Glutamatergic neuron (in vitro differentiated cells): ENCODE results near the gene ARHGAP6. TPM values are rescaled to one million over a fixed set of nuclear protein-coding genes. Genes with fewer than 3 reads are reported as not detected.

ENCODE experiments used
- DNase-seq: peaks from one replicate; pipeline ENCODE4 v3.0.0; 2022
- H3K27ac Mint-ChIP-seq: one replicate; pipeline ENCODE4 v1.8.0; 2020; ENCODE audit warnings: mild to moderate bottlenecking, mixed read lengths, inconsistent platforms; ENCODE audit not compliant: unreplicated experiment
- H3K27me3 Mint-ChIP-seq: one replicate; pipeline ENCODE4 v1.8.0; 2020; ENCODE audit warnings: mild to moderate bottlenecking, moderate library complexity, mixed read lengths, inconsistent platforms; ENCODE audit not compliant: unreplicated experiment
- H3K36me3 Mint-ChIP-seq: one replicate; pipeline ENCODE4 v1.8.0; 2020; ENCODE audit warnings: mild to moderate bottlenecking, mixed read lengths, inconsistent platforms; ENCODE audit not compliant: unreplicated experiment
- H3K4me1 Mint-ChIP-seq: one replicate; pipeline ENCODE4 v1.8.0; 2020; ENCODE audit warnings: mild to moderate bottlenecking, low read depth, mixed read lengths, inconsistent platforms; ENCODE audit not compliant: unreplicated experiment
- H3K4me3 Mint-ChIP-seq: one replicate; pipeline ENCODE4 v1.8.0; 2020; ENCODE audit warnings: mild to moderate bottlenecking, mixed read lengths, inconsistent platforms; ENCODE audit not compliant: unreplicated experiment
- H3K9me3 Mint-ChIP-seq: one replicate; pipeline ENCODE4 v1.8.0; 2020; ENCODE audit warnings: mild to moderate bottlenecking, moderate library complexity, mixed read lengths, inconsistent platforms; ENCODE audit not compliant: unreplicated experiment
- CTCF ChIP-seq: fragments of 200-600 bp; sonication (generic); IDR thresholded peaks from one replicate; pipeline ENCODE4 v1.5.0; 2021; ENCODE audit not compliant: partially characterized antibody, unreplicated experiment
- total RNA-seq: library from RNA; stranded (reverse); fragmentation: NEBNext Ultra II Directional; extraction: Animal tissue kit (Norgen Biotek cat#: 25700); gene quantifications from one replicate; pipeline ENCODE4 v1.2.1, GENCODE V29; 2021; ENCODE audit not compliant: unreplicated experiment

Gene ARHGAP6
- total RNA-seq, 1 donor from 2014 or later: 3.6 TPM

DNA sequence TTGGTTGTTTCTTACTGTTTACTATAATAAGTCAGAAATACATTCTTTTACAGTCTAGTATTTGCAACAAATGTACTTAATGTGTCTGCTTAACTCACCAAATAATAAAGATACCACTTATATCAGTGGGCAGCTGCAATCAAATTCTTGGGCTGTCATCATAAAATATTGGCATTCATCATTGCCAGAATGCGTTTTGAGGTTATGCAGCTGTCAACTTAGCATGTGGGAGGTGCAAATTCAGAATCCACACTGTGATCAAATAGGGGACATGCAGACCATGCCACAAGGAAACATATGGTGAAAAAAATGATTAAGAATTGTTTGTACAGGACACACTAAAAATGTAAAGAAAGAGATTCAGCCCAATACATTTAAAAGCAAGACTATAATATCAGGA, 468.0 kb downstream of the ARHGAP6 start:
- TF ChIP-seq CTCF: no peak
- Mint-ChIP-seq H3K27ac (no peak overlapping the region), H3K4me1 (no peaks in the 10 kb centered on the region), H3K36me3 (no peaks in the 10 kb centered on the region), H3K9me3 (no peaks in the 10 kb centered on the region), H3K27me3 (peaks cover 1% of the 10 kb centered on the region), H3K4me3 (no peak overlapping the region)
- DNase-seq: no peak

DNA sequence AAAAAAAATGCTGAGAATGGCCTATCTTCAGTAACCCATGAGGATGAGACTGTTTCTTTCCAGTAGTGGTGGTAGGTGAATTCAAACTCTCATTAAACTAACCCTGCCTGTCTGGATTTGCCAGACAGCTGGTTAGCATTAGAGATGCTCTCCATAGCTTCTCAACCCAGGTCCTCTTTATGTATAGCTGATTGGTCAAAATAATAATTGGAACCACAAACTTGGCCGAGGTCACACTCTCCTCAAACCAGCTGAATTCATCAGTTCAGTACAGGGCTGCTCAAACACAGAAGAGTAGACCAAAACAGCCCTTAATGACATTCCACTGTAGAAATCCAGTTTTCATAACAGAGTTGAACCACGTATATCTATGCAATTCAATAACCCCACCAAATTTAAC, 469.2 kb downstream of the ARHGAP6 start:
- peaks cover under 1% of the 10 kb centered on the region for H3K27me3 Mint-ChIP-seq
- DNase-seq: no peak
- H3K27ac Mint-ChIP-seq: no peak overlapping the region
- no peak for TF ChIP-seq CTCF
- H3K4me1 Mint-ChIP-seq: no peaks in the 10 kb centered on the region
- no peaks in the 10 kb centered on the region for H3K36me3 Mint-ChIP-seq
- no peaks in the 10 kb centered on the region for H3K9me3 Mint-ChIP-seq
- H3K4me3 Mint-ChIP-seq: no peak overlapping the region

DNA sequence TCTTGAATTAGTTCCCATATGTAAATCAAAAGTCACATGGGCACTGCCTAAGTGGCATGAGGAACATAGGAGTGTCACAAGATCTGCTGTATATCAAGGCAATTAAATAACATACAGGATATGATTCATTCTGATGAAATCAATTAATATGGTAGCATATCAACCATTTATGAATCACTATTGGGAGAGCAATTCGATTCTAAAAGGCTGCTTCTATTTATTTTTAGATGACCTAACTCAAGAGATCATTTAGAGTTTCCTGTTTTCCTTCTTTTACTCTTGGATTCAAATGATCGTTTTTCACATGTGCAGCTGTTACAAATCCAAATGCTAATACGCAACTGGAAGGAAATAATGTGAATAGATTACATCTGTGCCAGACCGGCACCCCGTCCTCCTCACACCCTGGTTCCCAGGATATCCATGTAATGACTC, 472.7 kb downstream of the ARHGAP6 start:
- Mint-ChIP-seq H3K36me3 (no peaks in the 10 kb centered on the region), H3K27me3 (no peaks in the 10 kb centered on the region), H3K27ac (no peak overlapping the region), H3K4me1 (no peaks in the 10 kb centered on the region), H3K4me3 (no peak overlapping the region), H3K9me3 (peaks cover 2% of the 10 kb centered on the region)
- no peak for DNase-seq
- TF ChIP-seq CTCF: no peak

- Mint-ChIP-seq H3K36me3 (no peaks in the 10 kb centered on the region), H3K4me1 (no peaks in the 10 kb centered on the region), H3K4me3 (no peak overlapping the region), H3K27ac (no peak overlapping the region), H3K9me3 (peaks cover 2% of the 10 kb centered on the region), H3K27me3 (no peaks in the 10 kb centered on the region)
- DNase-seq: no peak
- no peak for TF ChIP-seq CTCF
Measured at GRCh38 chrX:11190745-11191510, 474.8 kb downstream of the ARHGAP6 start.

GRCh38 chrX:11189097-11189496, 476.6 kb downstream of the ARHGAP6 start:
- no peak for DNase-seq
- H3K9me3 Mint-ChIP-seq: peaks cover 2% of the 10 kb centered on the region
- no peak overlapping the region for H3K27ac Mint-ChIP-seq
- no peak overlapping the region for H3K4me3 Mint-ChIP-seq
- TF ChIP-seq CTCF: no peak
- no peaks in the 10 kb centered on the region for H3K27me3 Mint-ChIP-seq
- H3K4me1 Mint-ChIP-seq: no peaks in the 10 kb centered on the region
- H3K36me3 Mint-ChIP-seq: no peaks in the 10 kb centered on the region
